HepG2 (cell line): ENCODE data around the gene POLR3E. TPM values are rescaled to one million over a fixed set of nuclear protein-coding genes. Genes with fewer than 3 reads are reported as not detected.

ENCODE experiments used
- ARHGAP35 ChIP-seq: sonication (generic); formaldehyde crosslinking; IDR thresholded peaks from 2 replicates; pipeline ENCODE4 v1.9.0; 2022; ENCODE audit warnings: mild to moderate bottlenecking, inconsistent platforms, moderate library complexity, missing genetic modification reagents, borderline replicate concordance
- DPF2 ChIP-seq: sonication (generic); formaldehyde crosslinking; IDR thresholded peaks from 2 replicates; pipeline ENCODE4 v1.4.0; 2020; ENCODE audit warnings: mild to moderate bottlenecking, low read depth, missing genetic modification reagents, borderline replicate concordance
- FLYWCH1 ChIP-seq: sonication (generic); formaldehyde crosslinking; IDR thresholded peaks from 2 replicates; pipeline ENCODE4 v1.8.1; 2023; ENCODE audit warnings: mild to moderate bottlenecking, missing genetic modification reagents
- FUBP1 ChIP-seq: sonication (generic); formaldehyde crosslinking; IDR thresholded peaks from 2 replicates; pipeline ENCODE4 v1.5.1; 2020; ENCODE audit warnings: missing genetic modification reagents, mild to moderate bottlenecking, borderline replicate concordance
- GTF3A ChIP-seq: sonication (generic); formaldehyde crosslinking; conservative IDR thresholded peaks from 2 replicates; pipeline ENCODE4 v1.4.0; 2020; ENCODE audit warnings: mild to moderate bottlenecking, missing genetic modification reagents
- HBP1 ChIP-seq: IDR thresholded peaks from 2 replicates; pipeline ENCODE4 v1.6.1; 2016; ENCODE audit warnings: low read depth, control low read depth
- HCFC1 ChIP-seq: fragments of 150-350 bp; IDR thresholded peaks from 2 replicates; pipeline ENCODE4 v1.6.1; 2014; ENCODE audit warnings: low read depth, low read length
- HNF4A ChIP-seq: sonication (generic); formaldehyde crosslinking; IDR thresholded peaks from 2 replicates; pipeline ENCODE4 v1.4.0; 2020; ENCODE audit warnings: missing genetic modification reagents
- KAT2B ChIP-seq: fragments of 150-350 bp; IDR thresholded peaks from 2 replicates; pipeline ENCODE4 v1.6.1; 2014; ENCODE audit warnings: low read depth, low read length, borderline replicate concordance
- MYC ChIP-seq: sonication (generic); formaldehyde crosslinking; IDR thresholded peaks from 2 replicates; pipeline ENCODE4 v1.9.0; 2021; ENCODE audit warnings: missing genetic modification reagents, borderline replicate concordance
- MYPOP ChIP-seq: sonication (generic); formaldehyde crosslinking; IDR thresholded peaks from 2 replicates; pipeline ENCODE4 v1.8.1; 2023; ENCODE audit warnings: mild to moderate bottlenecking, moderate library complexity, missing genetic modification reagents
- NCOA1 ChIP-seq: sonication (generic); formaldehyde crosslinking; IDR thresholded peaks from 2 replicates; pipeline ENCODE4 v1.9.0; 2021; ENCODE audit warnings: missing genetic modification reagents
- NFKB2 ChIP-seq: sonication (generic); formaldehyde crosslinking; IDR thresholded peaks from 2 replicates; pipeline ENCODE4 v1.4.0; 2020; ENCODE audit warnings: missing genetic modification reagents, borderline replicate concordance
- NR1H2 ChIP-seq: sonication (generic); formaldehyde crosslinking; IDR thresholded peaks from 2 replicates; pipeline ENCODE4 v1.8.1; 2022; ENCODE audit warnings: low read depth, missing genetic modification reagents, borderline replicate concordance
- POLR2AphosphoS5 ChIP-seq: IDR thresholded peaks from 2 replicates; pipeline ENCODE4 v1.6.1; 2012; ENCODE audit warnings: low read depth, low read length
- RAD21 ChIP-seq: fragments of 450-650 bp; formaldehyde crosslinking; IDR thresholded peaks from 2 replicates; pipeline ENCODE4 v1.5.0; 2020; ENCODE audit warnings: mild to moderate bottlenecking
- ZFP36L1 ChIP-seq: sonication (generic); formaldehyde crosslinking; IDR thresholded peaks from 2 replicates; pipeline ENCODE4 v1.8.0; 2022; ENCODE audit warnings: mild to moderate bottlenecking, missing genetic modification reagents, moderate library complexity
- ZNF264 ChIP-seq: sonication (generic); formaldehyde crosslinking; IDR thresholded peaks from 2 replicates; pipeline ENCODE4 v1.4.0; 2020; ENCODE audit warnings: missing genetic modification reagents
- ZNF598 ChIP-seq: sonication (generic); formaldehyde crosslinking; IDR thresholded peaks from 2 replicates; pipeline ENCODE4 v1.5.1; 2020; ENCODE audit warnings: mild to moderate bottlenecking, missing genetic modification reagents, borderline replicate concordance
- ZNF768 ChIP-seq: sonication (generic); formaldehyde crosslinking; IDR thresholded peaks from 2 replicates; pipeline ENCODE4 v1.4.0; 2020; ENCODE audit warnings: missing genetic modification reagents
- ZNF775 ChIP-seq: sonication (generic); formaldehyde crosslinking; IDR thresholded peaks from 2 replicates; pipeline ENCODE4 v1.4.0; 2020; ENCODE audit warnings: missing genetic modification reagents, mild to moderate bottlenecking, moderate library complexity, borderline replicate concordance
- ZNF800 ChIP-seq: sonication (generic); formaldehyde crosslinking; IDR thresholded peaks from 2 replicates; pipeline ENCODE4 v1.4.0; 2020; ENCODE audit warnings: missing genetic modification reagents
- ZSCAN20 ChIP-seq: sonication (generic); formaldehyde crosslinking; IDR thresholded peaks from 2 replicates; pipeline ENCODE4 v1.4.0; 2020; ENCODE audit warnings: missing genetic modification reagents, mild to moderate bottlenecking, borderline replicate concordance
- ZSCAN9 ChIP-seq: IDR thresholded peaks from 2 replicates; pipeline ENCODE4 v1.6.1; 2016; ENCODE audit warnings: borderline replicate concordance
- polyA plus RNA-seq, 8 experiments: library from polyadenylated mRNA; depleted of rRNA in 3 of 8; stranded (reverse) in 7 of 8; unstranded in 1 of 8; fragments of >200 nt; fragmentation: Illumina TruSeq in 4 of 8; extraction: Trizol in 4 of 8; gene quantifications; 2 replicates each; pipeline versions ENCODE4 v1.2.1 to v1.2.3, GENCODE V29; 2011 to 2016; ENCODE audit warnings: low read depth in 4 of 8, missing spikeins in 1 of 8, mixed read lengths in 1 of 8; ENCODE audit not compliant: insufficient read depth in 1 of 8
- total RNA-seq, 5 experiments: library from RNA; depleted of rRNA; stranded (reverse); fragments of >200 nt; fragmentation: Illumina TruSeq; extraction: Trizol; gene quantifications; 2 replicates each; pipeline ENCODE4 v1.2.3, GENCODE V29; 2016; ENCODE audit warnings: low read depth in 1 of 5

POLR3E gene
- total and polyA plus RNA-seq, 2 of the 13 experiments (the other 11 are each of a cell fraction or from before 2014, with no cell fraction given) = 135 to 262 TPM

GRCh38 chr16:22373662-22374310 is 76.6 kb downstream of the POLR3E start (continued):
- TF ChIP-seq HBP1 (CRISPR knock-in tag) = peak; percentile 81; the same call in 1 of the 2 replicates
- TF ChIP-seq KAT2B = no peak
- TF ChIP-seq NR1H2 (CRISPR knock-in tag) = no peak
- no peak for TF ChIP-seq FUBP1 (CRISPR knock-in tag)
- TF ChIP-seq ZFP36L1 (CRISPR knock-in tag) = no peak
- TF ChIP-seq GTF3A = 0 out of 2 replicates have a peak, but pooled peaks have one; percentile 37
- no peak for TF ChIP-seq ZSCAN9 (CRISPR knock-in tag)
- TF ChIP-seq HNF4A = peak; percentile 30; the same call in 1 of the 2 replicates
- peak; percentile 54; the same call in 1 of the 2 replicates for TF ChIP-seq ZNF800 (CRISPR knock-in tag)
- TF ChIP-seq MYPOP (CRISPR knock-in tag) = no peak
- 0 out of 2 replicates have a peak, but pooled peaks have one; percentile 8 for TF ChIP-seq DPF2 (CRISPR knock-in tag)
- TF ChIP-seq HCFC1 = no peak
- TF ChIP-seq RAD21 (CRISPR knock-in tag) = peak; percentile 20; the same call in 1 of the 2 replicates
- TF ChIP-seq ZNF598 (CRISPR knock-in tag) = peak; percentile 76; the same call in 1 of the 2 replicates
- TF ChIP-seq NFKB2 (CRISPR knock-in tag) = peak; percentile 95
- TF ChIP-seq ZNF264 = peak; percentile 66; the same call in 1 of the 2 replicates
- TF ChIP-seq NCOA1 (CRISPR knock-in tag) = 0 out of 2 replicates have a peak, but pooled peaks have one; percentile 21
- TF ChIP-seq ZNF775 = no peak
- TF ChIP-seq ZNF768 (CRISPR knock-in tag) = peak; percentile 40; the same call in 1 of the 2 replicates
- no peak for TF ChIP-seq POLR2AphosphoS5
- TF ChIP-seq ZSCAN20 (CRISPR knock-in tag) = peak; percentile 94
- 0 out of 2 replicates have a peak, but pooled peaks have one; percentile 23 for TF ChIP-seq FLYWCH1 (CRISPR knock-in tag)
- no peak for TF ChIP-seq ARHGAP35
- peak; percentile 44 for TF ChIP-seq MYC (CRISPR knock-in tag)
